BLaER1 (cell line): ENCODE data around the gene ARSB.

Source experiments
- H3K27ac ChIP-seq: shearing (Covaris generic); formaldehyde crosslinking; 2 replicates; pipeline ENCODE4 v1.8.1; 2022
- H3K27me3 ChIP-seq: shearing (Covaris generic); formaldehyde crosslinking; 2 replicates; pipeline ENCODE4 v1.8.1; 2022
- H3K36me3 ChIP-seq: shearing (Covaris generic); formaldehyde crosslinking; 2 replicates; pipeline ENCODE4 v1.8.1; 2022
- H3K4me1 ChIP-seq: shearing (Covaris generic); formaldehyde crosslinking; 2 replicates; pipeline ENCODE4 v1.8.1; 2022
- H3K4me2 ChIP-seq: shearing (Covaris generic); formaldehyde crosslinking; 2 replicates; pipeline ENCODE4 v1.8.1; 2022
- H3K4me3 ChIP-seq: shearing (Covaris generic); formaldehyde crosslinking; 2 replicates; pipeline ENCODE4 v1.8.1; 2022
- H3K9ac ChIP-seq: shearing (Covaris generic); formaldehyde crosslinking; 2 replicates; pipeline ENCODE4 v1.8.1; 2022
- H3K9me3 ChIP-seq: shearing (Covaris generic); formaldehyde crosslinking; 2 replicates; pipeline ENCODE4 v1.8.1; 2022
- H4K20me1 ChIP-seq: shearing (Covaris generic); formaldehyde crosslinking; 2 replicates; pipeline ENCODE4 v1.8.1; 2022
- Cebpa-rat ChIP-seq: shearing (Covaris generic); IDR thresholded peaks from 2 replicates; pipeline ENCODE4 v1.8.1; 2022

The ARSB gene

GRCh38 chr5:78810098-78810920, 174.8 kb downstream of the ARSB start:
- Histone ChIP-seq H3K9me3 (no peaks in the 10 kb centered on the region), H3K9ac (no peak overlapping the region), H3K27me3 (no peaks in the 10 kb centered on the region), H3K36me3 (no peaks in the 10 kb centered on the region), H4K20me1 (no peaks in the 10 kb centered on the region), H3K4me2 (no peak overlapping the region), H3K4me1 (peaks cover 17% of the 10 kb centered on the region), H3K4me3 (no peak overlapping the region), H3K27ac (no peak overlapping the region)
- TF ChIP-seq Cebpa-rat: no peak

GRCh38 chr5:78809444-78809843, 175.7 kb downstream of the ARSB start:
- Histone ChIP-seq H3K4me2 (peak overlapping the region; percentile 39), H3K9me3 (no peaks in the 10 kb centered on the region), H3K27me3 (no peaks in the 10 kb centered on the region), H4K20me1 (no peaks in the 10 kb centered on the region), H3K36me3 (no peaks in the 10 kb centered on the region), H3K4me1 (peaks cover 17% of the 10 kb centered on the region), H3K4me3 (no peak overlapping the region), H3K9ac (no peak overlapping the region), H3K27ac (no peak overlapping the region)
- TF ChIP-seq Cebpa-rat: no peak

DNA sequence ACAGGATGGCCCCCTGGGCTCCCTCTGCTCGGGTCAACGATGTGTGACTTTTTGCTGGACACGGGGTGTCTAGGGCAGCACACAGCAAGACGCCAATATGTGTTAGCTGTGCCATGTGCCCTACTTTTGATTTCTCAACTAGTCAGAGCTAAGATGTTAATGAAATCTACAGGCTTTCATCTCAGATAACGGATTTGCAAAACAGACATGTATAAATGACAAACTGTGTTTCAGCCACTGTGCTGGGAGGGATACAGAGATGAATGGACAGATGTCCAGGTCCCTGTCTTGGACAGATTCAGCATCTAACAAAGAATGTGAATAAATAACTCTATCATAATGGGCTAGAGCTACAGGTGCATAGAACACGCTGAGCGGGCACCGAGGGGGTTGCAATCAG, 176.3 kb downstream of the ARSB start:
- peak overlapping the region; percentile 39; the same call in 1 of the 2 replicates for H3K4me2 ChIP-seq
- no peaks in the 10 kb centered on the region for H3K9me3 ChIP-seq
- no peak overlapping the region for H3K4me3 ChIP-seq
- no peak for TF ChIP-seq Cebpa-rat
- H3K9ac ChIP-seq: no peak overlapping the region
- H3K27ac ChIP-seq: no peak overlapping the region
- H3K36me3 ChIP-seq: no peaks in the 10 kb centered on the region
- no peaks in the 10 kb centered on the region for H3K27me3 ChIP-seq
- peaks cover 17% of the 10 kb centered on the region for H3K4me1 ChIP-seq
- H4K20me1 ChIP-seq: no peaks in the 10 kb centered on the region

GRCh38 chr5:78808380-78808779, 176.7 kb downstream of the ARSB start:
- Histone ChIP-seq H4K20me1 (no peaks in the 10 kb centered on the region), H3K36me3 (no peaks in the 10 kb centered on the region), H3K27ac (no peak overlapping the region), H3K4me2 (no peak overlapping the region), H3K9ac (no peak overlapping the region), H3K4me3 (no peak overlapping the region), H3K27me3 (no peaks in the 10 kb centered on the region), H3K4me1 (peaks cover 17% of the 10 kb centered on the region), H3K9me3 (no peaks in the 10 kb centered on the region)
- no peak for TF ChIP-seq Cebpa-rat

GRCh38 chr5:78806544-78806943, 178.6 kb downstream of the ARSB start:
- H3K27me3 ChIP-seq: no peaks in the 10 kb centered on the region
- H3K4me2 ChIP-seq: no peak overlapping the region
- no peak overlapping the region for H3K4me3 ChIP-seq
- TF ChIP-seq Cebpa-rat: no peak
- peaks cover under 1% of the 10 kb centered on the region; the same call in 1 of the 2 replicates for H3K36me3 ChIP-seq
- no peak overlapping the region for H3K9ac ChIP-seq
- peaks cover 9% of the 10 kb centered on the region for H3K4me1 ChIP-seq
- no peak overlapping the region for H3K27ac ChIP-seq
- no peaks in the 10 kb centered on the region for H4K20me1 ChIP-seq
- peaks cover 5% of the 10 kb centered on the region for H3K9me3 ChIP-seq

- TF ChIP-seq Cebpa-rat: no peak
- Histone ChIP-seq H3K9ac (no peak overlapping the region), H3K36me3 (peaks cover 10% of the 10 kb centered on the region), H3K27me3 (no peaks in the 10 kb centered on the region), H3K4me1 (peaks cover 9% of the 10 kb centered on the region), H3K27ac (no peak overlapping the region), H4K20me1 (no peaks in the 10 kb centered on the region), H3K4me3 (no peak overlapping the region), H3K9me3 (peaks cover 14% of the 10 kb centered on the region), H3K4me2 (no peak overlapping the region)
Observed at GRCh38 chr5:78805474-78806124, 179.5 kb downstream of the ARSB start.

- no peak overlapping the region for H3K27ac ChIP-seq
- peaks cover 10% of the 10 kb centered on the region for H3K36me3 ChIP-seq
- no peaks in the 10 kb centered on the region for H3K27me3 ChIP-seq
- no peak overlapping the region for H3K4me2 ChIP-seq
- peaks cover 19% of the 10 kb centered on the region for H3K9me3 ChIP-seq
- TF ChIP-seq Cebpa-rat: no peak
- peaks cover 9% of the 10 kb centered on the region for H3K4me1 ChIP-seq
- H3K9ac ChIP-seq: no peak overlapping the region
- H4K20me1 ChIP-seq: no peaks in the 10 kb centered on the region
- no peak overlapping the region for H3K4me3 ChIP-seq
Observed at GRCh38 chr5:78804995-78805394, 180.1 kb downstream of the ARSB start.

DNA sequence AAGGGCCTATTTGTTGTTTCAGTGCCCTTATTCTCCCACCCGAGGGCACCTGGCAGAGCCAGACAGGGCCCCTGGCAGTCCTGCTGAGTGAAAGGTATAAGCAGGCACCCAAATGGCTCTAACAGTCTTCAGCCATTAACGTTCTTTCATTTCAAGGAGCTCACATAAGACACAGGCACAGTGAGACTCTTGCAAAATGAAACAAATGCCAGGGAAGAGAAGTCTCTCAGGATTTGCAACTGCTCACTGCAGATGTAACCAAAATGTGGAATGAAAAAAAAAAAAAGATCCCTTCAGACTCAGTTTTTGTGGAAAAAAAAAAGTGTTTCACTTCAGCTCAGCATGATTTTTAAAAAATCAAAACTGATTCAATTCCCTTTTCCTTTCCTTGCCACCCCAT, 181.2 kb downstream of the ARSB start:
- H3K9ac ChIP-seq: no peak overlapping the region
- H3K9me3 ChIP-seq: peaks cover 22% of the 10 kb centered on the region
- no peak overlapping the region for H3K4me3 ChIP-seq
- H4K20me1 ChIP-seq: no peaks in the 10 kb centered on the region
- no peak overlapping the region for H3K4me2 ChIP-seq
- peaks cover 10% of the 10 kb centered on the region for H3K36me3 ChIP-seq
- no peak for TF ChIP-seq Cebpa-rat
- no peaks in the 10 kb centered on the region for H3K4me1 ChIP-seq
- H3K27ac ChIP-seq: no peak overlapping the region
- H3K27me3 ChIP-seq: no peaks in the 10 kb centered on the region

- no peak for TF ChIP-seq Cebpa-rat
- Histone ChIP-seq H3K9ac (no peak overlapping the region), H3K4me2 (no peak overlapping the region), H3K9me3 (peaks cover 22% of the 10 kb centered on the region), H3K36me3 (peaks cover 10% of the 10 kb centered on the region), H3K27me3 (no peaks in the 10 kb centered on the region), H3K4me3 (no peak overlapping the region), H3K4me1 (no peaks in the 10 kb centered on the region), H4K20me1 (no peaks in the 10 kb centered on the region), H3K27ac (no peak overlapping the region)
Observed at GRCh38 chr5:78803353-78803752, 181.8 kb downstream of the ARSB start.

DNA sequence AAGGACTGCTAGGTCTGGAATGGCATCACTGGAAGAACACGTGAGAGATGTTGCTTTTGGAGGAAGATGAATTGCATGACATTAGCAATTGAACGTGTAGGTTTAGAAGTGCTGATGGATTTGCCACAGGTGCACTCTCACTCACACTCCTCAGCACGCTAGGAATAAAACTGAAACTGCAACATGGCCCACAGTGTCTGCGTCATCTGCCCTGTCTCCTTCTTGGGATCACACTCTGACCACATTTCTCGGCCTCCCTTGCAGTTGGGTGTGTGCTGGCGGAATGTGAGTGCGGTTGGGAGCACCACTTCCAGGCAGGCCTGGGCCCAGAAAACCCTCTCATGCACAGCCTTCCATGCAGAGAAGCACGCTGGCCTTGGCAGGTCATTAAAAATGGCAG, 183.7 kb downstream of the ARSB start:
- Histone ChIP-seq H3K4me1 (no peaks in the 10 kb centered on the region), H3K27me3 (no peaks in the 10 kb centered on the region), H4K20me1 (no peaks in the 10 kb centered on the region), H3K9ac (no peak overlapping the region), H3K36me3 (peaks cover 10% of the 10 kb centered on the region), H3K4me3 (no peak overlapping the region), H3K9me3 (peaks cover 22% of the 10 kb centered on the region), H3K4me2 (no peak overlapping the region), H3K27ac (no peak overlapping the region)
- TF ChIP-seq Cebpa-rat: no peak
